DND-41 (cell line): ENCODE data around the gene MAGEL2.

Source experiments
- ATAC-seq: fragments of 200-7000 bp; cut with Tn5 transposase; 3 replicates; pipeline ENCODE4 v1.9.1; 2021; ENCODE audit warnings: low read depth; ENCODE audit not compliant: insufficient read depth
- DNase-seq: peaks from one replicate; pipeline ENCODE4 v3.0.0-alpha.2; 2020
- H2AFZ ChIP-seq: 2 replicates; pipeline ENCODE4 v1.6.0; 2012; ENCODE audit warnings: low read depth, low read length
- H3K27ac ChIP-seq: 2 replicates; pipeline ENCODE4 v1.5.1; 2012; ENCODE audit warnings: low read length, inconsistent platforms
- H3K27me3 ChIP-seq: fragments of 200-600 bp; sonication (generic); 2 replicates; pipeline ENCODE4 v1.6.0; 2012; ENCODE audit warnings: low read length, mild to moderate bottlenecking, inconsistent platforms; ENCODE audit not compliant: insufficient read depth, poor library complexity
- H3K36me3 ChIP-seq: 2 replicates; pipeline ENCODE4 v1.5.1; 2012; ENCODE audit warnings: low read length, inconsistent platforms; ENCODE audit not compliant: insufficient read depth
- H3K4me1 ChIP-seq: 2 replicates; pipeline ENCODE4 v1.5.1; 2012; ENCODE audit warnings: mild to moderate bottlenecking, low read length; ENCODE audit not compliant: insufficient read depth
- H3K4me2 ChIP-seq: 2 replicates; pipeline ENCODE4 v1.6.0; 2012; ENCODE audit warnings: mild to moderate bottlenecking, moderate library complexity, low read length, inconsistent platforms; ENCODE audit not compliant: insufficient read depth
- H3K4me3 ChIP-seq, 2 experiments: fragments of 200-600 bp in 1 of 2; shearing (Covaris generic) in 1 of 2; 2 replicates each; pipeline ENCODE4 v1.5.1; 2012 to 2016; ENCODE audit warnings: inconsistent platforms in 2 of 2, low read length in 2 of 2, mild to moderate bottlenecking in 2 of 2, low read depth in 1 of 2, moderate library complexity in 1 of 2
- H3K79me2 ChIP-seq: 2 replicates; pipeline ENCODE4 v1.6.0; 2012; ENCODE audit warnings: low read length, inconsistent platforms; ENCODE audit not compliant: insufficient read depth
- H3K9ac ChIP-seq: 2 replicates; pipeline ENCODE4 v1.6.0; 2012; ENCODE audit warnings: low read depth, mild to moderate bottlenecking, inconsistent platforms, low read length, moderate library complexity
- H3K9me3 ChIP-seq: 2 replicates; pipeline ENCODE4 v1.5.1; 2012; ENCODE audit warnings: low read length, moderate library complexity, mild to moderate bottlenecking, inconsistent platforms; ENCODE audit not compliant: insufficient read depth, severe bottlenecking
- H4K20me1 ChIP-seq: 2 replicates; pipeline ENCODE4 v1.6.0; 2012; ENCODE audit warnings: low read length; ENCODE audit not compliant: insufficient read depth
- EZH2 ChIP-seq: IDR thresholded peaks from 3 replicates; pipeline ENCODE4 v1.6.1; 2012; ENCODE audit warnings: borderline replicate concordance, low read depth, mild to moderate bottlenecking, moderate library complexity, low read length, inconsistent platforms; ENCODE audit not compliant: severe bottlenecking
- TF ChIP-seq, protein P1 (sequence below): IDR thresholded peaks from 2 replicates; pipeline ENCODE4 v1.5.1; 2012; ENCODE audit warnings: borderline replicate concordance, low read length, moderate library complexity, mild to moderate bottlenecking; ENCODE audit not compliant: poor library complexity, severe bottlenecking; ENCODE audit errors: extremely low read depth

MAGEL2 gene

DNA sequence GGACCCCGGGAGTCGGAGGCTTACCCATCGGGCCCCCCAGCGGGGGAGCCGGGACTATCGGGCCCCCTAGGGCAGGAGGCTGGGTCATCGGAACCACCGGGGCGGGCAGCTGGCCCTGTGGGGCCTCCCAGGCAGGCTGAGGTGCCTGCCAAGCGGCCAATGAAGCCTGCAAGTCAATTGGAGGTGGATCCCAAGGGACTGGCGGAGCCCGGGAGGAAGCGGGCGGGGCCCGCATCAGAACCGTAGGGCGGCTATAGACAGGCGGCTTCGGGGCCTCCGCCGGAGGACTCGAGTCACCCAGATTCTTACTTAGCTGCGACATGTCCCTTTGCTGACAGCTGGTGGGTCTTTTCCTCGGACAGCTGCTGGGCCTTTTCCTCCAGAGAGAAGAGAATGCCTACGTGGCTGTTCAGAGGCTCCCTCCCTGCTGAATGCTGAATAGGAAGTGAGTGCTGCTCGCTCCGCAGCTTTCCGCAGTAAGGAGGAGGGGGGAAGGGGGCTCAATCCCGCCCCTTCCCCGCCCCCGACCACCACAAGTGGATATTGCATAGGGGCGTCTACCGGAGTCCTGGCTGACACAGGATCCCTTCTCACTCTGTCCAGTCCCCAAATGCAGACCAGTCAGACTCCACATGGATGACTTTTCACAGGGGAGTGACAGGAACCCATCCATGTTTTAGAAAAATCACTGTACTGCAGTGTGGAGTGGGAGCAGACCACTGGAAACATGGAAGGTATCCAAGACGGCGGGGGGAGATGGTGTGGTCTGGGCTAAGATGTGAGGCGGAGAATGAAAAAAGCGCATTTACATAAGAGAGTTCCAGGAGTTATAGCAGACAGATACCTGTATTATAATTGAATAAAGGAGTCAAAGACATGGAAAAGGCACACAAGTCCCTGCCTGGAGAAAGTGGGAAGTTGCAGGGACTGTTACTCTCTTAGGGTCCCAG is at the start of gene MAGEL2:
Gene MAGEL2, minus strand, starts transcription at position 447 of the 950 bp plus-strand sequence. Its CDS starts 125 bp downstream, at position 322.
- H2AFZ ChIP-seq, result no peak within 1 kb of the TSS
- no peak within 1 kb of the TSS for H3K4me3 ChIP-seq
- no peaks in the 10 kb centered on the region for H3K36me3 ChIP-seq
- H4K20me1 ChIP-seq, result no peaks in the 10 kb centered on the region; the same call in 1 of the 2 replicates
- H3K79me2 ChIP-seq, result no peaks in the 10 kb centered on the region
- H3K27me3 ChIP-seq, result peaks cover 4% of the 10 kb centered on the region
- no peak for DNase-seq
- H3K9ac ChIP-seq, result no peak within 1 kb of the TSS
- no peaks in the 10 kb centered on the region for H3K9me3 ChIP-seq
- TF ChIP-seq, protein P1, sequence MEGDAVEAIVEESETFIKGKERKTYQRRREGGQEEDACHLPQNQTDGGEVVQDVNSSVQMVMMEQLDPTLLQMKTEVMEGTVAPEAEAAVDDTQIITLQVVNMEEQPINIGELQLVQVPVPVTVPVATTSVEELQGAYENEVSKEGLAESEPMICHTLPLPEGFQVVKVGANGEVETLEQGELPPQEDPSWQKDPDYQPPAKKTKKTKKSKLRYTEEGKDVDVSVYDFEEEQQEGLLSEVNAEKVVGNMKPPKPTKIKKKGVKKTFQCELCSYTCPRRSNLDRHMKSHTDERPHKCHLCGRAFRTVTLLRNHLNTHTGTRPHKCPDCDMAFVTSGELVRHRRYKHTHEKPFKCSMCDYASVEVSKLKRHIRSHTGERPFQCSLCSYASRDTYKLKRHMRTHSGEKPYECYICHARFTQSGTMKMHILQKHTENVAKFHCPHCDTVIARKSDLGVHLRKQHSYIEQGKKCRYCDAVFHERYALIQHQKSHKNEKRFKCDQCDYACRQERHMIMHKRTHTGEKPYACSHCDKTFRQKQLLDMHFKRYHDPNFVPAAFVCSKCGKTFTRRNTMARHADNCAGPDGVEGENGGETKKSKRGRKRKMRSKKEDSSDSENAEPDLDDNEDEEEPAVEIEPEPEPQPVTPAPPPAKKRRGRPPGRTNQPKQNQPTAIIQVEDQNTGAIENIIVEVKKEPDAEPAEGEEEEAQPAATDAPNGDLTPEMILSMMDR, result no peak
- TF ChIP-seq EZH2, result no peak
- no peak within 1 kb of the TSS for H3K27ac ChIP-seq
- H3K4me2 ChIP-seq, result no peak within 1 kb of the TSS
- H3K4me1 ChIP-seq, result no peaks in the 10 kb centered on the region
- ATAC-seq, result no peak

DNA sequence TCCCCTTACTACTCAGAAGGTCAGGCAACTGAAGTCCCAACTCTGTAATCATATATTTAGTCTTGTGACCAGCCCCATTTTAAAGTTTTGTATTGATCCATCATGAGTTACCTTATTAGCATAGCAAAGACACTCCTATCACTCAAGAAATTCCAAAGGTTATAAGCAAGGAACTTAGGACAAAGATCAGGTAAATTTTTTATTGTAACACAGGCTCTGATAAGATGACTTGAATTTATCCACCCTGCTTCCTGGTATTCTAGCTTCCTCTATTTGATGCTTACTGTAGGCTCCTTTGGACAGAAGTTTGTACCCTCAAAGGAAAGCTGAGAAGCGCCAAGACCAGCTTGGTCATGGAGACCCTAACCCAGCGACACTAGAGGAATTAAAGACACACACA is 47.6 kb upstream of the MAGEL2 start:
- no peak overlapping the region for H2AFZ ChIP-seq
- TF ChIP-seq EZH2, result no peak
- TF ChIP-seq, protein P1, result no peak
- DNase-seq, result no peak
- no peaks in the 10 kb centered on the region for H3K79me2 ChIP-seq
- H4K20me1 ChIP-seq, result no peaks in the 10 kb centered on the region
- no peaks in the 10 kb centered on the region for H3K4me1 ChIP-seq
- H3K4me3 ChIP-seq, result no peak overlapping the region
- ATAC-seq, result no peak
- no peak overlapping the region for H3K27ac ChIP-seq
- H3K27me3 ChIP-seq, result no peaks in the 10 kb centered on the region
- no peak overlapping the region for H3K4me2 ChIP-seq
- H3K9me3 ChIP-seq, result peaks cover 4% of the 10 kb centered on the region
- H3K9ac ChIP-seq, result no peak overlapping the region
- no peaks in the 10 kb centered on the region for H3K36me3 ChIP-seq

DNA sequence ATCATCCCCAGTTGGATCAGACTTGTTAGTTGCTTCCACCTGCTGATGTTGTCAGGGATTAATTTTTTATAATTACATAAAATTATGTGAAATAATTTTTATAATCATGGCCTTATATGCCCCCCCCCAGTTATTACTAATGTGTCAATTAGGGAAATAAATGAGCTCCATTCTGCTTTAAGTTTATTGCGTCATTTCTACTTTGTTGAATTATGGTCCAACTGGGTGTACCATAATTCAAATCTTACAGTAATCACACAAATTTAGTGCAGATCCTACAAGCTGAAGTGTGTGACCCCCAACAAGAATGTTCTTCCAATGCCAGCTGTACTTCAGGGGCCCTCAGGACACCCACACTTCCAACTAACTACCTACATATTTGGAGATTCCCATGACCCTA is 46.9 kb upstream of the MAGEL2 start:
- Histone ChIP-seq H3K27ac (no peak overlapping the region), H4K20me1 (no peaks in the 10 kb centered on the region), H3K9me3 (peaks cover 4% of the 10 kb centered on the region), H3K27me3 (no peaks in the 10 kb centered on the region), H3K79me2 (no peaks in the 10 kb centered on the region), H3K36me3 (no peaks in the 10 kb centered on the region), H3K4me2 (no peak overlapping the region), H3K9ac (no peak overlapping the region), H2AFZ (no peak overlapping the region), H3K4me3 (no peak overlapping the region), H3K4me1 (no peaks in the 10 kb centered on the region)
- TF ChIP-seq EZH2, result no peak
- TF ChIP-seq, protein P1, result no peak
- ATAC-seq, result no peak
- no peak for DNase-seq
